Ishikawa (cell line): ENCODE measurements around the gene DCHS2.

Experiments used
- CEBPB ChIP-seq: IDR thresholded peaks from 2 replicates; pipeline ENCODE4 v1.6.1; 2012
- CREB1 ChIP-seq: IDR thresholded peaks from 2 replicates; pipeline ENCODE4 v1.6.1; 2012; ENCODE audit warnings: low read depth
- EGR1 ChIP-seq: IDR thresholded peaks from 2 replicates; pipeline ENCODE4 v1.6.1; 2012
- EP300 ChIP-seq: IDR thresholded peaks from 2 replicates; pipeline ENCODE4 v1.6.1; 2012; ENCODE audit warnings: borderline replicate concordance
- FOXM1 ChIP-seq: IDR thresholded peaks from 2 replicates; pipeline ENCODE4 v1.6.1; 2012; ENCODE audit warnings: low read depth, borderline replicate concordance
- MAX ChIP-seq: IDR thresholded peaks from 2 replicates; pipeline ENCODE4 v1.6.1; 2012
- RAD21 ChIP-seq: IDR thresholded peaks from 2 replicates; pipeline ENCODE4 v1.6.1; 2012; ENCODE audit warnings: low read depth
- REST ChIP-seq: IDR thresholded peaks from 2 replicates; pipeline ENCODE4 v1.6.1; 2012; ENCODE audit warnings: low read depth, mild to moderate bottlenecking
- TAF1 ChIP-seq: IDR thresholded peaks from 2 replicates; pipeline ENCODE4 v1.6.1; 2012; ENCODE audit warnings: low read depth, mild to moderate bottlenecking
- TCF12 ChIP-seq: IDR thresholded peaks from 2 replicates; pipeline ENCODE4 v1.6.1; 2012; ENCODE audit warnings: low read depth
- TEAD4 ChIP-seq: IDR thresholded peaks from 2 replicates; pipeline ENCODE4 v1.6.1; 2012
- YY1 ChIP-seq: IDR thresholded peaks from 2 replicates; pipeline ENCODE4 v1.6.1; 2012; ENCODE audit warnings: low read depth
- ZBTB7A ChIP-seq: IDR thresholded peaks from 2 replicates; pipeline ENCODE4 v1.6.1; 2012; ENCODE audit warnings: low read depth

- no peak for TF ChIP-seq RAD21
- no peak for TF ChIP-seq MAX
- TF ChIP-seq REST = no peak
- TF ChIP-seq EP300 = no peak
- TF ChIP-seq TAF1 = no peak
- TF ChIP-seq CEBPB = no peak
- no peak for TF ChIP-seq TEAD4
- no peak for TF ChIP-seq YY1
- TF ChIP-seq EGR1 = no peak
- no peak for TF ChIP-seq FOXM1
- no peak for TF ChIP-seq CREB1
- TF ChIP-seq ZBTB7A = no peak
- TF ChIP-seq TCF12 = no peak
These were observed 107.6 kb downstream of the DCHS2 start for GRCh38 chr4:154384012-154384411.
